HK-2 (cell line): ENCODE data around the gene AP2M1.
A peak's percentile ranks its signal among the peaks of the same experiment; 100 is the strongest.
"Not testable (repeated sequence)": the region's sequence is repeated elsewhere in the genome, so short reads cannot be mapped to it uniquely, and the experiment has no call there.

Source experiments
- DNase-seq: peaks from one replicate; pipeline ENCODE4 v3.0.0-alpha.2; 2018; ENCODE audit not compliant: unreplicated experiment

The AP2M1 gene

GRCh38 chr3:184157206-184157605, 17.4 kb upstream of the AP2M1 start:
- no peak for DNase-seq

DNA sequence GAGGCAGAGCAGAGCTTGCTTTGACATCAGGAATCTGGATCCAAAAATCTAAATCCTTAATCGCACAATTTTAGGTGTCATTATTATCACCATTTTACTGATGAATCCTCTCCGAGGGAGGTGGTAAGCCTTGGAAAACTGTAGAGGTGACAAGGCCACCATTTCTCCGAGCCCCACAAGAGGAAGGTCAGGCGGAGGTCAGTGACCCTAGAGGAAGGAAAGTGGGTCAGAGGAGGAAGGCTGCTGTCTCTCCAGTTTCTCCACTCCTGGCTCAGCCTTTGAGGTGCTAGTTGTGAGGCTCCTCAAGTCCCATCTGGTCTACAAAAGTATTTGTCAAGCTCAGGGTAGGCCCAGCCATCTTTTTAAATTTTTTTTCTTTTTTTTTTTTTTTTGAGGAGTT, 16.3 kb upstream of the AP2M1 start:
- DNase-seq = no peak

GRCh38 chr3:184160456-184160855, 14.2 kb upstream of the AP2M1 start:
- DNase-seq = no peak

GRCh38 chr3:184162571-184163070, 12.0 kb upstream of the AP2M1 start:
- not testable (repeated sequence) for DNase-seq

DNA sequence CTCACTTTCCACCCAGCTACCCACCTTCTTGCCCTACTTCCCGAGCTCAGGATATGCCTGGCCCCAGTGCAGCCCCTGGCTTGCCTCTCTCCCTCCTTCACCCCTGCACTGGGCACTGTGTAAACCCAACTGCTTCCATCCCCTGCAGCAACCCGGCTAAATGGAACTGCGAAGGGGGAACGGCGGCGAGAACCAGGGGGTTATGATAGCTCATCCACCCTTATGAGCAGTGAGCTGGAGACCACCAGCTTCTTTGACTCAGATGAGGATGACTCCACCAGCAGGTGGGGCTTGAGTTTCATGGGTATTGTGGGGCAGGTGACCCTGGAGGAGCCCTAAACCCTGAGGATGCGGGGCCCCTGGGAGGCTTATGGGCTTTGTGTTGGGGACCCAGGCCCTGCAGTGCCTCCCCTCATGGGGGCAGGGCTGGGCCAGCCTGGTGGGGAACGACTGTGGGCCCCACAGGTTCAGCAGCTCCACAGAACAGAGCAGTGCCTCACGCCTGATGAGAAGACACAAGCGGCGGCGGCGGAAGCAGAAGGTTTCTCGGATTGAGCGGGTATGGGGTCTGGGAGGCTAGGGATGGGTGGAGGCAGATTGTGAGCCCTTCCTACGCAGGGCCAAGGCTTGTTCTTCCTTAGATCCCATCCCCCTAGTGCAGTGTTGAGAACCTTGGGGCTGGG, 9.9 kb upstream of the AP2M1 start:
- DNase-seq = no peak

DNA sequence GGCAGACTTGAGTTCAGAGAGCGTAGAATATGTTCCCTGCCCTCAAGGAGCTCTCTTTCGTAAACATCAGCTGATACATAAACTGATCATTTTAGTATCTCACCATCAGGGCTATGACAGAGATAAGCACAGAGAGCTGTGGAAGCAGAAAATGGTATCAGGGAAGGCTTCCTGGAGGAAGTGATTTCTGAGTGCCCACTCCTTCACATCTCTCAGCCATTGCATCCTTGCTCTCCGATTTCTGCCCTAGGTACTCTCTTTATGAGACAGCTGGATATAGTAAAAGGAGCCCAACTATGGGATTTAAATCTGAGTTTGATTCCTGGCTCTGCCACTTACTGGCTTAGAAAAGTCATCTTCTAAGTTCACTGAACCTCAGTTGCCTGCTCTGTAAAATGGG, 9.1 kb upstream of the AP2M1 start:
- DNase-seq = no peak

DNA sequence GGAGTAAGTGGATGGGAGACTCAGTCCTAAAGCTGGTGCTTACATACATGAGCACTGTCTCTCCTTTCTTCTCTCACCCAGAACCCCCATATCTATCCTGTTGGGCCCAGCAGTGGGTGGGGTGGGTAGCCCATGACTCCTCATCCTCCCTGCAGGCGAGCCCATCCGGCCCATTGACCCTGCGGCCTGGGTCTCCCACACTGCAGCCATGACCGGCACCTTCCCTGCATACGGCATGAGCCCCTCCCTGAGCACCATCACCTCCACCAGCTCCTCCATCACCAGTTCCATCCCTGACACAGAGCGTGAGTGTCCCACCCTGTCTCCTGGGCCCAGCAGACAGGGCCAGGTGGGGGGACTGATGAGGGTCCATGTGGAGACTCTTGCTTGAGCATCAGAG, 8.0 kb upstream of the AP2M1 start:
- DNase-seq = no peak

DNA sequence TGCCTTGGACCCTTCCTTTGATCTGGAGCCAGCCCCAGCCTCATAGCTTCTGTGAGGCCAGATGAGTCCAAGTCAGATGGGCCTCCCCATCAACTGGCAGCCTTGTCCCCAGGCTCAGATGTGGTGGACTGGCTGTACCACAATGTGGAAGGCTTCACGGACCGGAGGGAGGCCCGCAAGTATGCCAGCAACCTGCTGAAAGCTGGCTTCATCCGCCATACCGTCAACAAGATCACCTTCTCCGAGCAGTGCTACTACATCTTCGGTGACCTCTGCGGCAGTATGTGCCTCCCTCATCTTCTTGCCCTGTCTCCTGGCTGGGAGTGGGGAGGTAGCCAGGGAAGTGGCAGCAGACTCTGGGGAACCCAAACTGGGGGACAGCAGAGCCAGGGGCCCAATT, 6.9 kb upstream of the AP2M1 start:
- DNase-seq = no peak

DNA sequence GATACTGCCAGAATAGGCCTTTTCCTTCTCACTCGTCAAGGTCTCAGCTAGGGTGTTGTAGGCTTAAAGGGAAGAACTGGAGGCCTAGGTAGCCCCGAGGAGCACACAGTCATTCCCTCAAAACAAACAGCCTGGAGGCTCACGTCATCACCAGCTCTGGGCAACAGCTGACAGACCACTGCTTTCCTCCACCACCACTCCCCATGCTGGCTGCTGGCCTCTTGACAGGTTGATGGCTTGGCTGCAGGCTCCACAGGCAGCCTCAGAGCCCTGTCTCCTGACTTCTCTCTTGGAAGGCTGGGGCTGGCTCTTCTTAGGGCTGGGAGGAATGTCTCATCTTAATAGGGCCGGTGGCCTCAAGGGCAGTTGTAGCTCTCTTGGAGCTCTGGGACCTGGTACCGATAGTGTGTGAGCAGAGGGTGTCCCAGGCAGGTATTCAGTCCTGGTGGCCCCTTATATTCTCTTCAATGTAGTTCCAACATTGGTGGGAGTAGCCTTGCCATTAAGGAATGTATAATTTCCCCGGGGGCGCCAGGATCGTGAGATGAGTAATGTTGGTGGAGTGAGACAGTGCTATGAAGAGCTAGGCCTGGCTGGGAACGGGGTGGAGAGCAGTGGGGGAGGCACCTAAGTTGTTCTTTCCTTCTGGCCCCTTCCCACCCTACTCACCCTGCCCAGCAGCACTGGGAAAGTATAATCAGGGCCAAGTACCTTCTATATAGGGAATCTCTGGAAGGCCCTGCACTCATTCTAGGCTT, 6.1 kb upstream of the AP2M1 start:
- DNase-seq = peak; percentile 57

DNA sequence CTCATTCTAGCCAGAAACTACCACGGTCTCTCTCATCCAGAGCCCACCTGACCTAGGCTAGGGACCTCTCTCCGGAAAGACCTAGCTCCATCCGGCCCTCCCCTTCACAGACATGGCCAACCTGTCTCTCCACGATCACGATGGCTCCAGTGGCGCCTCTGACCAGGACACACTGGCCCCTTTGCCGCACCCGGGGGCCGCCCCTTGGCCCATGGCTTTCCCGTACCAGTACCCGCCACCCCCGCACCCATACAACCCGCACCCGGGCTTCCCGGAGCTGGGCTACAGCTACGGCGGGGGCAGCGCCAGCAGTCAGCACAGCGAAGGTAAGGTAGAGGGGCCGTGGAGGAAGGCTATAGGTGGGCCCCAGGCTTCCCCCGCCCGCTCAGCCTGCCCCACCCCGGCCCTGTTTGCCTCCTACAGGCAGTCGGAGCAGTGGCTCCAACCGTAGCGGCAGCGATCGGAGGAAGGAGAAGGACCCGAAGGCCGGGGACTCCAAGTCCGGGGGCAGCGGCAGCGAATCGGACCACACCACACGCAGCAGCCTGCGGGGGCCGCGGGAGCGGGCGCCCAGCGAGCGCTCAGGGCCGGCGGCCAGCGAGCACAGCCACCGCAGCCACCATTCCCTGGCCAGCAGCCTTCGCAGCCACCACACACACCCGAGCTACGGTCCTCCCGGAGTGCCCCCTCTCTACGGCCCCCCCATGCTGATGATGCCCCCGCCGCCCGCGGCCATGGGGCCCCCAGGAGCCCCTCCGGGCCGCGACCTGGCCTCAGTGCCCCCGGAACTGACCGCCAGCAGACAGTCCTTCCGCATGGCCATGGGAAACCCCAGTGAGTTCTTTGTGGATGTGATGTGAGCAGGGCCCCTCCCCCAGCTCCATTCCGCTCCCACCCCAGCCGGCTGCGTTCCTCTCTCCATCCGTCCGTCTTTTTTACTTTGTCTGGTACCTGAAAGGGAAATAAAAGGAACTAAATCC, 4.5 kb upstream of the AP2M1 start:
- DNase-seq = no peak

GRCh38 chr3:184171562-184171961, 3.1 kb upstream of the AP2M1 start:
- DNase-seq = peak; percentile 82

GRCh38 chr3:184172681-184173373, 1.8 kb upstream of the AP2M1 start:
- DNase-seq = no peak

DNA sequence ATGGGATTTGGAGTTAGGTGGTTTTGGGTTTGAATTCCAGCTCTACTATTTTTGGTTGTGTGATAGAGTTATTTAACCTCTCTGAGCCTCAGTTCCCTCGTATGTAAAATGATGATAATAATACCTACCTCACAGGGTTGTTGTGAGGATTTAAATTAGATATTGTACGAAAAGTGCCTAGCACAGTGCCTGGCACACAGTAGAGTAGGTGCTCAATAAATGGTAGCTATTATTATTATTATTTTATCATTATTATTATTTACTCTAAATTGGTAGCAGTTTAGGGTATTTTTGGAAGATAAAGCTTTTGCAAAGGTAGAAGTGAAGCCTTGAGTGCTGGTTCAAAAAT, 1.3 kb upstream of the AP2M1 start:
- DNase-seq = no peak

- no peak for DNase-seq
Observed at GRCh38 chr3:184174284-184174645, 390 bp upstream of the AP2M1 start.

- no peak for DNase-seq
Observed at GRCh38 chr3:184175506-184175905, 851 bp downstream of the AP2M1 start.

DNA sequence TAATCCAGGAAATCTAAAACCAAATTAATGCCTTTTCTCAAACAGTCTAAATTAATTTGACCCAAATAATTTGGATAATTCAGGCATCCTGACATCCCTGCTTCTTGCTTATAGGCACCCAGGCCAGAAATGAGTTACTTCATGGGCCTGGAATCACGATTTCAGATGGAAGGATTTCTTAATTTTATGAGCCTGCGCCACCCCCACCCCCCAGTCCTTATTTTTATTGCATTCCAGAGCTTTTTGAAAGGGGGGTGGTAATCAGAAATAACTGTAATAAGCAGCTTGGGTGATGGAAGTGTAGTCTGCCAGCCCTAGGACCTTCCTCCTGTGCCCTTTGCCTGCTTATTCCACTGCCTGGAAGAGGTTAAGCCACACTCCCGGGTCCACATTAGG, 1.3 kb downstream of the AP2M1 start:
- DNase-seq = no peak

DNA sequence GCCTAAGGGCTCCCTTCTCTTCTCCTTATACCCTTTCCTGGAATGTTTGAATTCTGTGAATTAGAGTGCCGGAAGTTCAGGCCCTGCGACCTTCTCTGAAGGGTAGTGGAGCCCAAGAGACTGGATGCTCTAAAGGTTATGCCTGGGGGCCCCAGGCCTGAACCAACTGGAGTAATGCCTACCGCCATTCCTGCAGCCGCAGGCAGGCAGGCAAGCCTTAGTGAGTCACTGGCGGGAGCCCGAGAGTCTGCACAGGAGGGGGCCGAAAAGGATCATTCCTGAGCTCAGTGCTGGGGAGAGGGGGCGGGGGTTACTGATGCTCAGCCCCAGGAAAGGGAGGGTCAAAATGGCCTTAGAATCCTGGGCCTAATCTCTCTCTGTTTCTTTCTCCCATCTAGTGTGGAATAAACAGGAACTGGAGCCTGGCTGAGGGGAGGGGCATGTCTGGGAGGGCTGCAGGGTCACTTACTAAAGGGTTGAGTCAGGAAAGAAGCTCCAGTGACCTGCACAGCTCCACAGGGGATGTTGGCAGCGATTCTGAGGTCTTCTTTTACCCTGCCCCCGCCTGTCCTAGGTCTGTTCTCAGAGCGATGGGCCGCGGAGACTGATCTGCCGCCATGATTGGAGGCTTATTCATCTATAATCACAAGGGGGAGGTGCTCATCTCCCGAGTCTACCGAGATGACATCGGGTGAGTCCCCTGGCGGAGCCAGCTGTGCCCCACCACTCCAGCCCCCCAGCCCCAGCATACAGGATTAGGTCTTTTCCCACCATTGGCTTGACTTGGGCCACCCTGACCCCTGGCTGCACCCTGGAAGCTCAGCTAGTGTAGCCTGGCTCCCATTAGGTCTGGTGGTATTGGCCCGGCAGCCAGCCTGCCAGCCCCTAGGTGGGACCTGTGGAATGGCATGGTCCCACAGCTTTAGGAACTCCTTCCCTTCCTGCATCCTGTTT, 2.0 kb downstream of the AP2M1 start:
- peak; percentile 96 for DNase-seq

DNA sequence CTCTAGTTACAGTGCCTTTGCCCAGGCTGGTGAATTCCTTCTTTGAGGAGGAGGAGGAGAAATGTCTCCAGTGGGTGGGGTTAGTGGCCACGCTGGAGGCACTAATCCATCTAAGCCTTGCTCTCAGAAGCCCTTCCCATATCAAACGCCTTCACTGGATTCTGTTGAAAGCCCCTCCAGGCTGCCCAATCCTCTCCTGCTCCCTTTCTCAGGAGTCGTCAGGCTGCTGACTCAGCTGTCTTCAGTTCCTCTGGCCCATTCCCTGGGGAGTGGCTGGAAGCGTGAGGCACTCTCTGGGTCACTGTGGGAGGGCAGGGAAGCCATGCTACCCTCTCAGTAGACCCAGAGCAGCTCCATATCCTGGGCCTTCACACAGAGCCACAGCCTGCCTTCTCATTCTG, 2.7 kb downstream of the AP2M1 start:
- peak; percentile 54 for DNase-seq

GRCh38 chr3:184177767-184178306, 3.2 kb downstream of the AP2M1 start:
- no peak for DNase-seq

- DNase-seq = no peak
Observed at GRCh38 chr3:184178521-184179138, 4.0 kb downstream of the AP2M1 start.
